ENCODE data around the gene UNC79.

The UNC79 gene

DNA sequence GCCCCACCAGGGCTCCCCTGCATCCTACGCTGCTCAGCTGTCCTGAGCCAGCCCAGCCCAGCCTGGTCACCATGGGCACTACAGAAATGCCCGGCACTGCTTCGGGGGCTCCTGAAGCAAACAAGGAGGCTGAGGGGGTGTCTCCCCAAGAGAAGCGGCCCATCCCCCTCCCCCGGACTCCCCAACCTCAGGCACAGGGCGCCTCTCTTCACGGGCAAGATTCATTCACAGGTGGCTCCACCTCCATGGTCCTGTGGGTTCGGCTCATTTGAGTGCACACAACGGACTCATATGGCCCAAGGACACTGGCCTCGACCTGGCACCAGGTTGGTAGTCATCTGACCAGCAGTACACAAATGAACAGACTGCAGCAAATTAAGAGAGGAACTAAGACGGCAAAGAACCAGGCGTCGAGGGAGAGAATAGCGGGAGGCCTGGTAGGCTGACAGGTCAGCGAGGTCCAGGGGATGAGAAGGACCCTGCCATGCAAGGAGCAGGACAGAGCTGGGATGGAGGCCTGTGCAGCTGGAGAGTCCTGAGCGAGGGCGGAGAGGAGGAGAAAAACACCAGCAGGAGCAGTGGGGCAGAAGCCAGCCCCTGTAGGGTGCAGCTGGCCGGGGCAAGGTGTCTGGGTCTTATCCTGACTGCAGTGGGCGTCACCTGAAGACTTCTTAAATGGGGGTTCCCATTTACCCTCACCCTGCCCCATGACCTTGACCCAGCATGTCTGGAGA is 297.3 kb downstream of the UNC79 start:
- no peak for DNase-seq (ENCODE audit: low read depth)

DNA sequence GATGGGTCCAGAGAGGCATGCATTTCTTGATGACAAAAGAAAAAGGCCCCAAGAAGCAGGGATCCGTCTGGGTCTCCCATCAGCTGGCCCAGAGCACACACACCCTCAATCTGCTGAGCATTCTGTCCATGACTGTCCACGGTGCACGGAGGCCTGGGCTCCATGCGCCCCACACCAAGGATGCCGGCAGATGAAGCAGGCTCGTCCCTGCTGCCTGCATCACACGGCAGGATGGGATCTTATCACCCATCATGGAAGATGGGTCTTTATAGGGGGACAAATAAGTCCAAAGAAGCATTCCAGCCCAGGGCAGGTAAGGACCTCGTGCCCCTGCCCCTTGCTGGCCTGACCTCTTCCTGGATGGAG is 297.9 kb downstream of the UNC79 start:
- no peak for DNase-seq (ENCODE audit: low read depth)

DNA sequence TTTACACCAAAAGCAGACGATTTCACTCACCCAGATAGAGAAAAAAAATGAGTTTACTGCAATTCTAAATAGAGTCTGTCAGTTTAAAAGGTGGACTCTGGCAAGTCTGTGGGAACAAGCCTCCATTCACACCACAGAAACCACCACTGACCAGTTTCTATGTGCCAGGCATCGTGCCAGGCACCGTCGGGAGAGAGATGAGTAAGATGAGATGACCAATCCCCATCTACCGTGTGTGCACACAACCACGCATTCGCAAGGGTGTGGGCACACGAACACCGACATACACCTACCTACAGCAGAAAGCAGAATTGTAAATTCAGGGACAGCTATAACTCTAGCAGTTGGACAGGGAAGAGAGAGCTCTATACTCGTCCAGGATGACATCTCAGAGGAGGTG is 299.3 kb downstream of the UNC79 start:
- DNase-seq (ENCODE audit: low read depth), result no peak

DNA sequence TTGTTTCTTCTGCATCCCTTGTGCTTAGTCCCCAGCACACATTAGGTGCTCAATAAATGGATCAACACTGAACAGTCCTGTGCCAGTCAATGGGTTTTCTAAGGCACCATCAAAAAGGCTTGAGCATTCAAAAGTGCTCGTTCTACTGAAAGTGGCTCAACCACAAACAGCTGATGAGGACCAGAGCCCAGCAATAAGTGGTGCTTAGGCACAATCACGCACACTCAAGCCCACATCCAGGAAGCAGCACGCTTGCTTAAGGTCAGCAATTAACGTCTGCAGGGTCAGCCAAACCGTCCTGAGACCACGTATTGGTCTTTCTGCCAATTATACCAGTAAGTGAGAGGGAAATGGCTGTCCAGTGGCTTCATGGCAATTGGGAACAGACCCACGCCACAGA is 301.0 kb downstream of the UNC79 start:
- DNase-seq (ENCODE audit: low read depth), result no peak

DNA sequence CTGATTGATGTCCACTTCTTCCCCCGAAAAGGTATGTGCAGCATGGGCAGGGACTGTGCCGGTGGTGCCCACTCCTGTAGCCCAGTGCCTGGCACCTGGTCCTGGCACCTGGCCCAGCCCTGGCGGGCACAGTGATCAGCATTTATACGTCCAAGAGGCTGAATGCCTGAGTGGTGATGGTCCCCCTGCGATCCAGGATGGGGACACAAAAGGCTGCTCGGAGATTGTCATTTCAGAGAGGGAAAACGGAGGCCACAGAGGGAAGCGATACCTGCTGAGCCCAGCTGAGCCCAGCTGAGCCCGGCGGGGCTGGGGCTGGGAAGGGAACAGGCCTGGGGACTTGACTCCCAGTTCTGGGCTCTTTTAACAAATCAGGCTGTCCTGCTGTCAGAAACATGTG is 301.8 kb downstream of the UNC79 start:
- DNase-seq (ENCODE audit: low read depth), result no peak

DNA sequence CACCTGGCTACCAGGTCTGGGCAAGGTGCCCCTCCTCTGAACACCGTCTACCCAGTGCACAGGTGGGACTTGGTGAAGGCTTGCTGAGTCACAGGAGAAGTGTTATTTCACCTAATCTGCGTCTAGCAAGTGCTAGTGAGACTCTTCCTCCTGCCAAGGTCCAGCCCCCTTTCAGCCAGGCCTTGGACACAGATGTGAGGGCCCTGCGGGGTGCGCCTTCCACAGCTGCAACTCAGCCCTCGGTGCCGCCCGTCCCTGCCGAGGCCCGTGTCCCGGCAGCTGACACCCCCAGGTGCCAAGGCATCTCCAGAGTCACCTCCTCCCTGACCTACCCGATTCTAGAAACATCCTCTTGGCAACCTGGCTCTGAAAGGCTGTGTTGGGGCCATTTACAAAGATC is 302.5 kb downstream of the UNC79 start:
- DNase-seq (ENCODE audit: low read depth), result no peak

DNA sequence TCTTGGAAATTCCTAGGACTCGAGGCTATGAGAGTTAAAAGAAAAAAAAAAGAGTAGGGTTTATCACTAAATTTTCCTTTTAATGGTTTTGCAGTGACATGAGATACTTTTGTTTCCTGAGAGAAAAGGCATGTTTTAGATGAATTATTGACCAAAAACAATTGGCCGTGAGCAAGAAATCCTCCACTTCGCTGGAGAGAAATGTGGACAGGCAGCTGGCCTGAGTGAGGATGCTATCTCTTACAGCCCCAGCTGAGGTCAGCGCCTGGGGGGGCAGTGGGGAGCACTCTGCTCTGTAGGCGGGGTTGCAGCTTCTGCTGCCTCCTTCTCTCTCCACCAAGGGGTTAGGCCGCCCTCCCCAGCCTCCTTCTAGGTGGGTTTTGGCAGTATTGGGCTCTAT is 302.9 kb downstream of the UNC79 start:
- no peak for DNase-seq (ENCODE audit: low read depth)

DNA sequence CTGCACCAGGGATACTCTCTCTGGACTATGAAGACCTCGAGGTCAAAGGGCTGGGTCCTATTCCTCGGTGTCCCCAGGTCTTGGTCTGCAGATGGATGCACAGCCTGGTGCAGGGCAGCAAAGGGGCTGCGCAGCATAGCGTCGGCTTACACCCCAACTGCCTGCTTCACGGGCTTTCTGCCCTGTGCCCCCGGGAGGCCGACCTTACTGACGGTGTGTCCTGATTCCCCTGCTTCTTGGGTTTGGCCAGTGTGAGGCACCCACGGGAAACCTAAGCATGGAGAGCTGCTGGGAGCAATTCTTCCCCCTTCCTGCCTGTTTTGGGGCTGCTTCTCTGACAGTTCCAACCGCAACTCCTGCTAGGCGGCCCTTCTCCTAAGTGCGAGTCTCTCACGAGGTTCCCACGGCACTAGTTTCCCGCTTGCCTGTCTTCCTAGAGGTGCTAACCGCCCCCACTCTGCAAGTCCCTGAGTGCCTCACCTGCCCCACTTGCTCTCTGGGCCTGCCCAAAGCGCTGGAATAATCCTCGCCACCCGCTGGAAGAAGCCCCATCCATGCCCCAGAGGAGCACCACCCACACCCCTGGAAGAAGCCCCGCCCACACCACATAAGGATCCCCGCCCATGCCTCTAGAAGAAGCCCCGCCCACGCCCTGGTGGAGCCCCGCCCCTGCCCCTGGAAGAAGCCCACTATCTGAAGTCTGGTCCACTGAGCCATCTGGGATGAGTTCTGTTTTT is 303.5 kb downstream of the UNC79 start:
- no peak for DNase-seq (ENCODE audit: low read depth)

DNA sequence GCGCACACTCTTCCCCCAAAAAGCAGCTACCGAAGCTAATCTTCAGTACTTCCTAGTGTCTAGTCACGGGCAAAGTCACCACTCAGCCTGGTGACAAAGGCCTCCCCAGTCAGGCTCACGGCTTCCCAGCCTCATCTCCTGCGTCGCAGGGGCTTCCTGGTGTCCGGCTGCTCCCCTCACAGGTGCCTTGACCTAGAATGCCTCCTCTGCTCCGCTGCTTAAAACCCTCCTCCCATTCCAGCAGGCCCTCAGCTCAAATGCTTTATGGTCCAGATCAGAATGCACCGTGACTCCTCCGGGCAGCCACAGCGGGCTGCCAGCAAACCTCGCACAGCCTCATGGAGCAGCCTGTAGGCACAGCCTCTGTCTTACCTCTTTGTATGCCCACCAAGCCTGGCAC is 304.5 kb downstream of the UNC79 start:
- DNase-seq (ENCODE audit: low read depth), result no peak

DNA sequence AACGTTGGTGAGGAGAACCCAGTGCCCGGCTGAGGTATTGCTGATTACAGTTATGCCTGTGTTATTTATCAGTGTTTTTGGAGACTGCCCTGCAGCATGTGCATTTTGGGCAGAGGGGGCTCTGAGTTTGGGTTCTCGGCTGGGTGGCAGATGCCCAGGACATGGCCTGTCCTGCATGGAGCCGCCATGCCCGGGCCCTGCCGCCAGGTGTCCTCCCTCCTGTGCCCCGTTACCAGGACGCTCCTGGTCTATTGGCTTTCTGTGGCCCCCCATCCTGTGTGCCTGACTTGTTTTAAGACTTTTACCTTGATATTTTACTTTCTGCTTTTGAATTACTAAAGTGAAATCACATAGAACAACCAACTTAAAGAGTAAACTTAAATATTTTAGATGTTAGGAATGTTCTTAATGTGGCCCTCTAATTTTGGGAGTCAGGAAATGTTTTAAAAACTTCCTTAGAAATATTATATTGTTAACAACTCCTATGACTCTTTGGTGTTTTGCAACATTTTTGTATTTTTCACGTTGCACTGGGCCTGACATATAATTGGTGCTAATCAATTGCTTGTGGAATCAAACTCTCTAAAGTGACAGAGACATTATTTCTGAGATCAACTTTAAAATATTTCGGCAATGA is 305.8 kb downstream of the UNC79 start:
- DNase-seq (ENCODE audit: low read depth), result no peak

DNA sequence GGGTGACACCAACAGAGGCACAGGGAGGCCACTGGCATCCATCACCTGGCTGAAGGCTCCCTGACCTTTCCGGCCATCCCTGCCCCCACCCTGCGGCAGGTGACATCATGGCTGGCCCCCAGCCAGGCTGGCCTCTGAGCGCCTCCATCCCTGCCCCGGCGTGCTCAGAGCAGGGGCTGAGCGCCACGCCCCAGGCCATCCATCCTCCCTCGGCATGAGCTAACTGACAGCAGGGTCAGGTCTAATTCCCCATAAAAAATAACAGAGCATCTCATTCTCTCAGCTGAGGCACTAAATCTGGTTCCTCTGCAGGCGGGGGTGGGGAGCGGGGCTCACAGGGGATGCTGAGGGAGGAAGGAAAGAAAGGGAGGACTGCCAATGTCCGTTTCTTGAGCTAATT is 306.9 kb downstream of the UNC79 start:
- DNase-seq (ENCODE audit: low read depth), result no peak

DNA sequence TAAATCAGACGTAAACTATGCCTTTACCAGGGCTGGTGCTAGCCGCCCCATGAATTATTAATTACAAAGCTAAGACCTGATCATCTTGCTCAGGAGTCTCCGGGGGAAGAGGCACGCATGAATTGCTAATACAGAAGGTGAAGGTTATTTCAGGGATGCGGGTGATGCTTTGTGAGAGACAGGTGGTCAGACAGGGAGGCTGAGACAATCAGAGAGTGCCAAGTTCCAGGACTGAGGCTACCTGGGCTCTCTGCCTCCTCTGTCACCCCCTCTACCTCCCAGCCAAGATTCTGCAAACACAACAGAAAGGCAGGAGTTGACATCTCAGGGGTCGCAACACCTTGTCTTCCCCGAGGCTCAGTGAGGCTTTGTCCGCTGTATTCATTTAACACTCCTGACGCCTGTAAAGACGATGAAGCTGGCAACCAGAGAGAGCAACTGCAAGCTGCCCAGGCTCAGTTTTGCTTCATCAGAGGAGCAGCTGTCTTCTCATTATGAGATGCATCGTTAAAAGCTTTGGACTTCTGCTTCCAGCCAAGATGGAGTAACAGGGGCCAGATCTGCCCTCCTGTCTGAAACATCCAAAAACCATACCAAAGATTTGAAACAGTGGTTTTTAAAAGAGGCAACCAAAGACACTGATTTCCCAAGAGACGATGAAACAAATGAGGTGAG is 311.0 kb downstream of the UNC79 start:
- DNase-seq (ENCODE audit: low read depth), result no peak

DNA sequence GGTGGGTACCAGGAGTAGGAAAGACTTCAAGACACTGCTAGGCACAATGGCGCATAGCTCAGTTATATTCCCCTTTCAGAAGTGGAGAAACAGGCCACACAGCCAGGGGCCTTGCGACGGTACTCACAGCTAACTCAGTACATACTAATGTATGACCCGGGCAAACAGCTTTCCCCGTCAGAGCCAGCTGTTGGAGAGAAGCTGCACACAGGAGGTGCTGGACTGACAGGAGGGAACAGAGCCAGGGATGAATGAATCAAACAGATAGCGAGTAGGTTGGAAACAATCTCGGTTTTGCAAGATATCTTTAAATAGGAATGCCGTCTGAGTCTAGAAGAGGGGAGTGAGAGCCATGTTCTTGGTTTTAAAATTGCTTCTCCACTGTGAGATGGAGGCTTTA is 312.0 kb downstream of the UNC79 start:
- DNase-seq (ENCODE audit: low read depth), result no peak

DNA sequence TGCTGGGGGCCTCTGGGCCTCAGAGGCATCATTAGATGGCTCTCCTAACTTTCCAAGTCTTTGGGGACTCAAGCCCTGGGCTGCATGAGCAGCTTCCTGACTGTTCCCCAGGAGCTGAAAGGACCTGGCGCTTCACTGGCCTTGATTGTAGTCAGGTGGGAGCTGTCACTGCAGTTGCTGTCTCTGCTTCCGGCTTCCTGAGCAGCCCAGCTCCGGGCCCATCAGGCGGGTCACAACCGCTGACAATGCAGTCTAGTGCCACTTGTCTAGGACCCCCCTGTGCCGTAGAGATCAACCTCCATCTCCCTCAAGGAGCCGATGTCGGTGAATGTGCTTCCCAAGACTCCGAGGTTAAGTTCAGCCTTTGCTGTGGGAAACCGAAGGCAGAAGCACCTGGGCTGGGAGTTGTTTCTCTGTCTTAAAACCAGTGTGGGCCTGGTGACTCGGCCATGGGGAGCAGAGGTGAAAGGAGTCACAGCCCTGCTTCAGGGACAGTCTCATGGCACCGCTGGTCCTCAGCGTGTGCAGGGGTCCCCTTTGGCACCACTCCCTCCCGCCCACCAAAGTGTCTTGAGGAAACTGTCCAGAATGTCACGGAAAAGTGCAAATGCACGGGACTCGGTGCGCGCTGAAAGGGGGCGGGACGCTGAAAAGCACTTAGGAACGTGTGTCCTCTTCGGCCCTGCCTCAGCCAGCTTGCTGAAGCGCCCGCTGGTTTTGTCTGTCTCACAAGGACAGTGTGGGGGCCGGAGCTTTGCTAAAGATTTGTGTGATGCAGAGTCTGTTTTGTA is 312.7 kb downstream of the UNC79 start:
- no peak for DNase-seq (ENCODE audit: low read depth)

DNA sequence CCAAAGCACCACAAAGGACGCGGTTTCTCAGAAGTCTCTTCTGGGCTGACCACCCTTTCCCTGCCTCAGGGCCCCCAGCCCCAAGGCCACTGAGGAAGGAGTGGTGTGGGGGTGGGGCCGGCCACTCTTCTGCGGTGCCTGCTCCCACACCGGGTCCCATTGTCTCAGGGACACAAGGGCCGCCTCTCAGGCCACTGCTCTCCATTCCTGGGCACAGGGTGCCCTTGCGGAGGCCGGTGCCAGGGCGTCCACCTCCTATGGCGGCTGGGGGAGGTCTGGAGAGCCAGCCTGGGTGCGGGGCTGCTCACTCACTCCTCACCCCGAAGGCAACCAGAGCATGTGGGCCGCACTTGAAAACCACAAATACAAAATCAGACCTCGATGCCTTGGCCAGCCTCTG is 313.4 kb downstream of the UNC79 start:
- no peak for DNase-seq (ENCODE audit: low read depth)

DNA sequence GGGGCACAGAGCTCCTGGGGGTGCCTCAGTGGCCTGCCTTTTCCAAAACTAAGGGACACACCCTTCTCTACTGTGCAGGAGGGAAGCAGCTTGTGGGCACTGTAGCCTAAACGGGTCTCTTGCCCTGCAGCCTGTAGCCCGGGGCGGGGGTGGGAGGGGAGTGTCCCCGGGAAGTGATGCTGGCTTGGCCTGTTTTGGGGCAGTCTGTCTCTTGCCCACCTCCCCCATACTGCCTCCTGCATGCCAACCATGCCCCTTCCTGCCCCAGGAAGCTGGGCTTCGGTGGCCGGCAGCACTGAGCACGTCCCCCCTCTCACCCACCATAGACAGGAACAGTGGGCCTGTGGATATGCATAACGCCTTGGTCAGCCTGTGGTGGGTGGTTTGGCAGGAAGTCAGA is 314.1 kb downstream of the UNC79 start:
- no peak for DNase-seq (ENCODE audit: low read depth)

DNA sequence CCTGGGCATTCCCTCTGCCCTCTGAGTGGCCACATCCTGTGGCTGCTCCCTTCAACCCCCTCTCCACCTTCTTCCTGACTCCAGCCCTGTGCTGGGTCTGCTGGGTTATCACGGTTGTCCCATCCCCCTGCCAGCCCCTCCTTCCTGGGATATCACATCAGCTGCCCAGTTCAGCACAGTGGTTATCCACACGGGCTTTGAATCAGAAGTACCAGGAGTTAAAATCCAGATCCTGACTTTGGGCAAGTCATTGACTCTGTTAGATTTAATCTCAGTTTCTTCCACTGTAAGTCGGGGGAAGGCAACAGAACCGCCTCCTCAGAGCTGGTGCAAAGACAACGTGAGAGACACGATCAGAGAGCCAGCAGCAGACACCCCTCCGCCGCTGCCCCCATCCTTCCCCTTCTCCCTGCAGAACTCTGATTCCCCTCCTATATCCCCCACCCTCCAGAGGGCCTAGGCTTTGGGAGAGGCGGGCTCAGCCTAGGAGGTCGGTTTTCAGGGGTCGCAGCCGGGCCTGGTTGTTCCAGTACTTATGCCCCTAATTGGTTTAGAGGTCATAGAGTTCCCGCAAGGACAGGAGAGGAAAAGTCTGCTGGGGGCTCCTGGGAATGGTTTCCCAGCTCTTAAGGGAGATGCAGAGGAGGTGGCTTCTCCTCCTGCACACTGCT is 315.0 kb downstream of the UNC79 start:
- DNase-seq (ENCODE audit: low read depth), result no peak

DNA sequence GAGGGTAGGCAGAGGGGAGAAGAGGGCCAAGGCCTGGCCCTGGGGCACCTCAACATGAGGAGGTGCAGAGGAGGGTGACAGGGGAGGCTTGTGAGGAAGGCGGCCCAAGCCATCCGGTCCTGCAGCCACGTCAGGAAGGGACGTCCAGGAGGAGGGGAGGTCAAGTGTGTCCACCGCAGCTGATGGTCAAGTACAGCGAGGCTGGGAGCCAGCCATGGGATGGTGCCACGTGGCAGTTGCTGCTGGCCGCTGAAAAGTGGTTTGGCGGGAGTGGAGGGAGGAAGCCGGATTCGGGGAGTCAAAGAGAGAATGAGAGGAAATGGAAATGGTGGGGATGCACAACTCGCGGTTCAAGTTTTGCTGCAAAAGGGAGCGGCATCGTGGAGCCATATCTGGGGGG is 316.4 kb downstream of the UNC79 start:
- no peak for DNase-seq (ENCODE audit: low read depth)

DNA sequence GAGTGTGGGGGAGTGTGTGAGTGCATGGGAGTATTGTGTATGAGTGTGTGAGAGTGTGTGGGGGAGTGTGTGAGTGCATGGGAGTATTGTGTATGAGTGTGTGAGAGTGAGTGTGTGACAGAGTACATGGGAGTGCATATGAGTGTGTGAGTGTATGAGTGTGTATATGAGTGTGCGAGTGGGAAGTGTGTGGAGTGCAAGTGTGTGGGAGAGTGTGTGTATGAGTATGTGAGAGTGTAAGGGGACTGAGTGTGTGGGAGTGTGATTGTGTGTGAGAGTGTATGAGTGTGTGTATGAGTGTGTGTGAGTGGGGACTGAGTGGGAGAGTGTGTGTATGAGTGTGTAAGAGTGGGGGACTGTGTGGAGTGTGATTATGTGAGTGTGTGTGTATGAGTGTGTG is 316.8 kb downstream of the UNC79 start:
- DNase-seq (ENCODE audit: low read depth), result no peak

DNA sequence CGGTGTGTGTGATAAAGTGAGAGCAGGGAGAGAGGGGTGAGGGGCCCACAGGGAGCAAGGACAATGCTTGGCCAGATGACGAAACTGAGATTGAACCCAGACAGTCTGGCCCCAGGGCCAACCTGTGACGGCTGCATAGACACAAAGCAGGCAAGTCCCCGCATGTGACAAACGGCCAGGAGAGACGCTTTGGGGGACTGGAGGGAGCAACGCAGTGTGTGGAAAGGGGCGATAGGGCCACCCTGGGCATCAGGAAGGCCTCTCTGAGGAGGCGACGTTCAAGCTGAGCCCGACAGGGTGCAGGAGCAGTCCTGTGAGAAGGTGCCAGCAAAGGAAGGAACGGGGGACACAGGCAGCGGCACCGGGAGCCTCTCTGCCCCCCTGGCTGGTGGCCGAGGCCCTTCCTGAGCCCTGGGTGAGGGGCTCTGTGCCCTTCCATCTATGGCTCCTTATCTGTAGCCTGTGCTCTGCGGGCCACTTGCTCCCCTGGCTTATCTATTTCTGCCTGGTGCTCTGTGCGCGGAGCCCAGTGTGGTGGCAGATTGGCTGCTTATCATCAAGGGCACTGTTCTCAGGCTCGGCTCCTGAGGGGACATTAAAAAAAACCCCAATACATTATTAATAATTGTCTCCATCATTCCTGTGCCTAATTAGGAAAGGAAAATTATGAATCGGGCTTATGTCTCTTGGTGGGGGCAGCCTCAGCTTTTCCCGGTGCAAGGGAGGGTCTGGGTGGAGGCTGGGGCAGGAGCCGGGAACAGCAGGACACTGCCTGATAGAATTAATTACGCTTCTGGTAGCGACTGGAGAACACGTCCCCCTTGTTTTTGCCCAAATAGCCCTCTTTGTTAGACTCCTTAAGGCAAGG is 317.7 kb downstream of the UNC79 start:
- no peak for DNase-seq (ENCODE audit: low read depth)

DNA sequence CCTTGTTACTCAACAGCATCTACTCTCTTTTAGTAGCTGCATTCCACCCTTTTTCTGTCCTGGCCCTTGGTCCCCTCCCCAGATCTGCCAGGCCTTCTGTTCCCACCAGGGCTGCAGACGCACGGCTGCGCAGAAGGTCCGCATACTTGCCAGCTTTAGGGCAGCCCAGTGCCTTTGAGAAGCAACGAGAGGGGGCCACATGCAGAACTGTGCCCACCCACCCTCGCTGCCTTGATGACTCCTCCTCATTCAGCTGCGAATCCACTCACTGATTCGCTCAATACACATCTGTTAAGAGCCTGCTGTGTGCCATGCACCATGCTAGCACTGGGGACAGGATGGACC is 318.3 kb downstream of the UNC79 start:
- no peak for DNase-seq (ENCODE audit: low read depth)
